ENCODE data around the gene EPHA2.
A peak's percentile ranks its signal among the peaks of the same experiment; 100 is the strongest.
"Not testable (repeated sequence)": the region's sequence is repeated elsewhere in the genome, so short reads cannot be mapped to it uniquely, and the experiment has no call there.

Gene EPHA2

GRCh38 chr1:16155537-16156410 is at the start of gene EPHA2:
Gene EPHA2, minus strand, starts transcription at chr1:16156069. Its CDS starts 137 bp downstream, at chr1:16155932.
- DNase-seq: no peak

GRCh38 chr1:16205334-16205671 is 49.4 kb upstream of the EPHA2 start:
- no peak for DNase-seq

- DNase-seq: peak; percentile 45
Measured at GRCh38 chr1:16204634-16205333, 48.9 kb upstream of the EPHA2 start.

DNA sequence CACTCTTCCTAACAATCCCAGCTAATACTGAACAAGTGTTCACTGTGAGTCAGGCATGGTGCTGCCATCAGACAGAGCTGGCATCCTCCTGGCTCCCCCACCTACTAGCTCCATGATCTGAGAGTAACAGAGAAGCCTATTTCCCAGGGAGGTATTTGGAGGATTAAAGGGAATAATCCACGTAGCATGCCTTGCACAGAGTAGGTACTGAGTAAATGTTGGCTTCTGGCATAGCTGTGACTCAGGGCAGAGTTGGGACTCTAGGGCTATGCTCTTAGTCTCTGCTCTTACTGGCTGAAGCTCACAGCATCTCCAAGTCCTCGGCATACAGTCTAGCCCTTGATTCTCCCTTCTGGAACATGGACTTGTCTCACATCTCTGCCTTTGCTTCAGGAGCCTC is 48.3 kb upstream of the EPHA2 start:
- no peak for DNase-seq

DNA sequence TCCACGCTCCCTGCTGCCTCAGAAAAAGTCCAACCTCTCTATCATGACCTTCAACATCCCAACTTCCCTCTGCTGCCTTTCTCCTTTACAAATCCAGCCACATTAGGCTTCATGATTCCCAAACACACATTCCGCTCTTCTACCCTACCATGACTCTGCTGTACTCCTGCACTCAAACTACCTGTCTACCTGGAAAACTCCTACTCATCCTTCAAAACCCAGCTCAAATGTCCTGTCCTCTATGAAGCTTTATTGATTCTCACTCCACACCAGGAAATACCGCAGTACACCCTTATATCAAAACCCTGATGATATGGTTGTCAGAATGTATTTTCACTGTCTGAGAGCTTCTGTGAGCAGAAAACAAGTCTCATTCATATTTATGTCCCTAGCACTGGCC is 47.7 kb upstream of the EPHA2 start:
- DNase-seq: no peak

GRCh38 chr1:16202281-16203210 is 46.7 kb upstream of the EPHA2 start:
- DNase-seq: no peak

- no peak for DNase-seq
Measured at GRCh38 chr1:16199700-16200099, 43.8 kb upstream of the EPHA2 start.

DNA sequence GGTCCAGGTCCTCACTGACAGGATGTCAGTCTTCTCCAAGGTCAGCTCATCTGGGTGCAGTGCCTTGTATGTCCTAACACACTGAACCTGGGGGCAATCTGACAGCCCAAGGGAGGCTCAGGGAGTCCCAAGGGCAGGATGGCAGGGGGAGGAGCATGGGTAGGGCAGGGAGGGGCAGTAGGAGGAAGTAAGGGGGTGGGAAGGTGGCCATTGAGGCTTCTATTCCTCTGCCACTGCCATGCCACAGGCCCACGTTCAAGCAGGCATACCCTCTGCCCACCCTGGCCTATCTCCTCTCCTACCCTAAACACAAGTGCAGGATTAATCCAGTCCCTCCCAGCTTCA is 43.3 kb upstream of the EPHA2 start:
- no peak for DNase-seq

DNA sequence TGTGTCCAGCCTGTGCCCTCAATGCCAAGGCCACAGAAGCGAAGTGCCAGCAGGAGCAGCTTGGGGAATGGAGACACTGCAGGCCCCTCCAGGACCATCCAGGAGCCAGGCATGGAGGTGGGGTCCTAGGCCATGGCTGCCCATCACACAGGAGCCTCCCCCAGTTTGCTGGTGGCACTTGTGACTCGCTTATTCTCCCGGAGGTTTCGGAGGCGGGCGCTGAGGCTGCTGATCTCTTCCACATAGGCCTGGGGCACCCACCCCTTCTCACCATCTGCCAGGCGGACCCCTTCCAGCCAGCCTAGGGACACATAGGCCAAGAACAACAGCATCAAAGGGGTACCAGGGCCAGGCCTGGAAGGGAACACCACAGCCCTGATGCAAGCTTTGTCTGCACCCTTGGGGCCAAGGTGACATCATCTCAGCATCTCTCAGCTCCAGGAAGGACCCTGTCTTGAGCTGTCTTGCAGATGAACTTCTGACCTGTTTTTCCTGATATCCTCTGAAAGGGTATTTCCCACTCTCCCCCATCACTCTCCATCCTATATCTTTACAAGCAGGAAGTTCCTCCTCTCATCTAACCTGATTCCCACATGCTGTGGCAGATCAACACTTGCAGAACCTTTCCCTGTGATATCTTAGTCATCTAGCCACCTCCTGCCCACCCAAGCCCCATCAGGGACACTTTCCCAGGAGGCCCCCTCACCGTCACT is 42.7 kb upstream of the EPHA2 start:
- no peak for DNase-seq

- DNase-seq: no peak
Measured at GRCh38 chr1:16196874-16197273, 41.0 kb upstream of the EPHA2 start.

DNA sequence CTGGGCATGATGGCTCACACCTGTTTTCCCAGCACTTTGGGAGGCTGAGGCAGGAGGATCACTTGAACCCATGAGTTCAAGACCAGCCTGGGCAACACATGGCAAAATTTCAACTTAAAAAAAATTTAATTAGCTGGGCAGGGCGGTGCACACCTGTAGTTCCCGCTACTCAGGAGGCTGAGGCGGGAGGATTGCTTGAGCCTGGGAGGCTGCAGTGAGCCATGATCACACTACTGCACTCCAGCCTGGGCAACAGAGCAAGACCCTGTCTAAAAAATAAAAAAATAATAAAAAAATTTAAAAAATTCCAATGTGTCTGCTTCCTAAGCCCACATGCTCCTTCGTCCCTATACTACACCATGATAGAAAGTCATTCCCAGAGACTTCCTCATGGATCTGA is 40.3 kb upstream of the EPHA2 start:
- DNase-seq: not testable (repeated sequence)

GRCh38 chr1:16195518-16195905 is 39.6 kb upstream of the EPHA2 start:
- no peak for DNase-seq

- DNase-seq: no peak
Measured at GRCh38 chr1:16191916-16192546, 36.2 kb upstream of the EPHA2 start.

DNA sequence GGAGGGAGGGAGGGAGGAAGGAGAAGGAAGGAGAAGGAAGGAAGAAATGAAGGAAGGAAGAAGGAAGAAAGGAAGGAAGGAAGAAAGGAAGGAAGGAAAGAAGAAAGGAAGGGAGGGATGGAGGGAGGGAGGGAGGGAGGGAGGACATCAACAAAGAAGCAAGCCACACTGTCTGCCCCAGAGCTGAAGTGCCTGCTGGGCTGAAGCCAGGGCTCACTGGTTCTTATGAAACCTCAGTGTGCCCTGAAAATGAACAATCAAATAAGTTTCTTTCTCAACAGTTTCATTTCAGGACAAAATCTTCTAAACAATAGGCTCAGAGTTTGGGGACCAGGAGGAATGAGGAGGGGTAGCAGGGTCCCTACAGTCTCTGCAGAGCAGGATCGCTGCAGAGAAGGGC is 35.4 kb upstream of the EPHA2 start:
- no peak for DNase-seq

DNA sequence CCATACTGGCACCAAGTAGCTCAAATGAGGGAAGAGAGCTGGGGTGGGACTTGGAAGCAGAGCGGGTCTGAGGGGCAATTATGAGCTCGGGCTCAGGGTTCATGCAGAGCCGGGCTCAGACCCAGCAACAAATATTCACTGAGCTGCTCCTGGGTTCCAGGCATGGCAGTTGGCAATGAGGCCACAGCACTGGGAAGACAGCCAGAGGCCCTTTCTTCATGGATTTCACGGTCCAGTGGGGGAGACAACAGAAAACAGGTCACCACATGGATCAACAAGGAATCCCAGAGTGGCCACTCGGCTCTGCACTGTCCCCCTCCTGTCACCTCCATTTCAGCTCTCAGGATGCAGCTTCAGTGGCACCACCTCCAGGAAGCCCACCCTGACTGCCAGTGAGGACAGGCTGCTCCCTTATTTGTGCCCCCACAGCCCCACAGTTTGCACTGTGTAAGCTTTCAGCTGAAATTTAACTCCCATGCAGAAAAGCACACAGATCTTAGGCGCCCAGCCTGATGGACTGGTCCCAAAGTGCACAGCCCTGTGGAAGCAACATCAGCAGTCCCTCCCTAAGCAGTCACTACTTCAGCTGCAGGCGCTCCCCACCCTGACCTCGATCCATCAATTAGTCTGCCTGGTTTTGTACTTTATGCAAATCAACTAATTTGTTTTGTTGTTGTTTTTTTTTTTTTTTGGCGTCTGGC is 34.2 kb upstream of the EPHA2 start:
- DNase-seq: no peak

GRCh38 chr1:16189003-16189402 is 33.1 kb upstream of the EPHA2 start:
- DNase-seq: no peak

- peak; percentile 81 for DNase-seq
Measured at GRCh38 chr1:16187748-16188401, 32.0 kb upstream of the EPHA2 start.

DNA sequence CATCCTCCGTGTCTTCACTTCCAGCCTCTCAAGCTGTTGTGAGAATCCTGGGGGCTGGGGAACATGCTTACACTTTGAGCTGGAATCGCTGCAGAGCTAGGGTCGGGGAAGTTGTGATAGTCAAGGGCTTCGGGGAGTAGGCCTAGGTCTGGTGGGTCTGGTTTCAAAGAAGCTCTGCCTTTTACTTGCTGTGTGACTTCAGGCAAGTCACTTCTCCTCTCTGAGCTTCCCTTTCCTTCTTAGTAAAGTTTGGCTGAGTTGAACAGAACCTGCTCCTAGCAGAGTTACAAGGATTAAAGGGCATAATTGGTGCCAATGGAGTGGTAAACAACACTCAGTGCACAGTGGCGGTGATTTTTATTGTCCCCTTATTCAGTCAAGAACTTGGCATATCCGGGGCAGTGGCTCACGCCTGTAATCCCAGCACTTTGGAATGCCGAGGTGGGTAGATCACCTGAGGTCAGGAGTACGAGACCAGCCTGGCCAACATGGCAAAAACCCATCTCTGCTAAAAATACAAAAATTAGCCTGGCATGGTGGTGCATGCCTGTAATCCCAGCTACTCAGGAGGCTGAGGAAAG is 30.9 kb upstream of the EPHA2 start:
- no peak for DNase-seq

- no peak for DNase-seq
Measured at GRCh38 chr1:16184557-16185303, 28.9 kb upstream of the EPHA2 start.

Data from activated naive CD4-positive, alpha-beta T cell treated with anti-CD3 and anti-CD28 coated beads, Interleukin-2, amount 50 U/mL, for 16 hours (primary cell).